Type B pancreatic cell (in vitro differentiated cells): ENCODE results near the gene TCF19. TPM values are rescaled to one million over a fixed set of nuclear protein-coding genes. Genes with fewer than 3 reads are reported as not detected.

Experiments
- DNase-seq: peaks from one replicate; pipeline ENCODE4 v3.0.0; 2021; ENCODE audit warnings: mixed read lengths; ENCODE audit not compliant: unreplicated experiment; ENCODE audit errors: extremely low spot score
- H3K27ac Mint-ChIP-seq: 2 replicates; pipeline ENCODE4 v1.8.0; 2021; ENCODE audit warnings: mild to moderate bottlenecking, mixed read lengths
- H3K27me3 Mint-ChIP-seq: 2 replicates; pipeline ENCODE4 v1.8.0; 2021; ENCODE audit warnings: mixed read lengths
- H3K36me3 Mint-ChIP-seq: 2 replicates; pipeline ENCODE4 v1.8.0; 2021; ENCODE audit warnings: mixed read lengths
- H3K4me1 Mint-ChIP-seq: one replicate; pipeline ENCODE4 v1.8.0; 2021; ENCODE audit warnings: mixed read lengths; ENCODE audit not compliant: unreplicated experiment
- H3K4me3 Mint-ChIP-seq: 2 replicates; pipeline ENCODE4 v1.8.0; 2021; ENCODE audit warnings: mild to moderate bottlenecking, mixed read lengths
- H3K9me3 Mint-ChIP-seq: 2 replicates; pipeline ENCODE4 v1.8.0; 2021; ENCODE audit warnings: mixed read lengths
- total RNA-seq: library from RNA; stranded (reverse); gene quantifications from 2 replicates; pipeline ENCODE4 v1.2.1, GENCODE V29; 2021; ENCODE audit warnings: low replicate concordance
- TF ChIP-seq, protein P1 (sequence below): fragments of 200-600 bp; sonication (generic); conservative IDR thresholded peaks from 2 replicates; pipeline ENCODE4 v1.5.0; 2021; ENCODE audit warnings: antibody characterized with exemption, mild to moderate bottlenecking

TCF19 gene
- total RNA-seq, 1 donor from 2014 or later: 18.9 TPM

GRCh38 chr6:31210123-31210522 lies 51.7 kb downstream of the TCF19 start:
- no peaks in the 10 kb centered on the region for H3K36me3 Mint-ChIP-seq
- H3K27ac Mint-ChIP-seq: no peak overlapping the region

GRCh38 chr6:31210741-31211532 lies 52.5 kb downstream of the TCF19 start:
- DNase-seq: no peak
- H3K27ac Mint-ChIP-seq: no peak overlapping the region
- TF ChIP-seq, protein P1, sequence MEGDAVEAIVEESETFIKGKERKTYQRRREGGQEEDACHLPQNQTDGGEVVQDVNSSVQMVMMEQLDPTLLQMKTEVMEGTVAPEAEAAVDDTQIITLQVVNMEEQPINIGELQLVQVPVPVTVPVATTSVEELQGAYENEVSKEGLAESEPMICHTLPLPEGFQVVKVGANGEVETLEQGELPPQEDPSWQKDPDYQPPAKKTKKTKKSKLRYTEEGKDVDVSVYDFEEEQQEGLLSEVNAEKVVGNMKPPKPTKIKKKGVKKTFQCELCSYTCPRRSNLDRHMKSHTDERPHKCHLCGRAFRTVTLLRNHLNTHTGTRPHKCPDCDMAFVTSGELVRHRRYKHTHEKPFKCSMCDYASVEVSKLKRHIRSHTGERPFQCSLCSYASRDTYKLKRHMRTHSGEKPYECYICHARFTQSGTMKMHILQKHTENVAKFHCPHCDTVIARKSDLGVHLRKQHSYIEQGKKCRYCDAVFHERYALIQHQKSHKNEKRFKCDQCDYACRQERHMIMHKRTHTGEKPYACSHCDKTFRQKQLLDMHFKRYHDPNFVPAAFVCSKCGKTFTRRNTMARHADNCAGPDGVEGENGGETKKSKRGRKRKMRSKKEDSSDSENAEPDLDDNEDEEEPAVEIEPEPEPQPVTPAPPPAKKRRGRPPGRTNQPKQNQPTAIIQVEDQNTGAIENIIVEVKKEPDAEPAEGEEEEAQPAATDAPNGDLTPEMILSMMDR: no peak
- H3K36me3 Mint-ChIP-seq: no peaks in the 10 kb centered on the region
- H3K4me1 Mint-ChIP-seq: no peaks in the 10 kb centered on the region
- no peak overlapping the region for H3K4me3 Mint-ChIP-seq
- H3K9me3 Mint-ChIP-seq: peaks cover 1% of the 10 kb centered on the region
- H3K27me3 Mint-ChIP-seq: peaks cover 9% of the 10 kb centered on the region

More at GRCh38 chr6:31210123-31210522, 51.7 kb downstream of the TCF19 start:
- Mint-ChIP-seq H3K9me3 (no peaks in the 10 kb centered on the region), H3K4me3 (no peak overlapping the region), H3K27me3 (peaks cover 12% of the 10 kb centered on the region), H3K4me1 (no peaks in the 10 kb centered on the region)
- no peak for DNase-seq
- TF ChIP-seq, protein P1: no peak

Other genes with a start within 250 kb of the TCF19 start
- gene VARS2, start 244.4 kb upstream of the TCF19 start, total RNA-seq: 43.8 and 79.4 TPM in 2 replicates
- gene SFTA2, start 226.4 kb upstream of the TCF19 start, total RNA-seq: 2.7 and 3.6 TPM in 2 replicates
- 0.31 and 3.5 TPM in 2 replicates for gene MUCL3, start 217.6 kb upstream of the TCF19 start, total RNA-seq
- gene MUC21, start 174.9 kb upstream of the TCF19 start, total RNA-seq: 0.43 and 0.65 TPM in 2 replicates
- gene MUC22, start 148.1 kb upstream of the TCF19 start, total RNA-seq: 1.6 and 4.9 TPM in 2 replicates
- not detected in 2 replicates for gene C6orf15, start 46.0 kb upstream of the TCF19 start, total RNA-seq
- gene PSORS1C1, start 43.8 kb upstream of the TCF19 start, total RNA-seq: not detected in 2 replicates
- gene CDSN, start 38.1 kb upstream of the TCF19 start, total RNA-seq: not detected in 2 replicates
- gene PSORS1C2, start 19.5 kb upstream of the TCF19 start, total RNA-seq: not detected in 2 replicates
- gene CCHCR1, start 787 bp upstream of the TCF19 start, total RNA-seq: 21.9 and 36.8 TPM in 2 replicates
- gene POU5F1, start 12.1 kb downstream of the TCF19 start, total RNA-seq: not detected in 2 replicates
- gene HLA-C, start 113.5 kb downstream of the TCF19 start, total RNA-seq: 188 and 347 TPM in 2 replicates
- gene HLA-B, start 198.6 kb downstream of the TCF19 start, total RNA-seq: 53.9 and 116 TPM in 2 replicates
- gene MICA, start 245.0 kb downstream of the TCF19 start, total RNA-seq: 9.0 and 10.7 TPM in 2 replicates